ENCODE data around the gene TNFAIP2. TPM values are rescaled to one million over a fixed set of nuclear protein-coding genes. Genes with fewer than 3 reads are reported as not detected.

Gene TNFAIP2
- total RNA-seq, 6 experiments from 2014 or later, result 23.2 to 122 (median 32.6) TPM

- WGBS (ENCODE audit: insufficient coverage, low coverage, low lambda C conversion rate, missing lambda C conversion rate), result 84% methylated on average over 5 of the region's 22 CpGs
- Histone ChIP-seq H3K36me3 (peaks cover 0 to 6% (median 0%) of the 10 kb centered on the region in 4 donors), H3K4me3 (no peak overlapping the region), H3K27ac (no peak overlapping the region), H3K27me3 (no peaks in the 10 kb centered on the region), H3K9me3 (no peaks in the 10 kb centered on the region), H3K4me1 (peaks cover 0 to 14% (median 0%) of the 10 kb centered on the region in 4 donors)
- TF ChIP-seq CTCF (IDR thresholded peaks at IDR 0.05) (no peak), POLR2A (IDR thresholded peaks at IDR 0.05) (no peak)
- peak in 1 of 3 donors; percentile 63 for DNase-seq
- intact Hi-C loops (cut with DNase I), result no loop called here
- peak in 1 of 4 donors; percentile 2 for ATAC-seq
Measured at GRCh38 chr14:103137689-103138300, 14.5 kb downstream of the TNFAIP2 start.

- Histone ChIP-seq H3K27me3 (no peaks in the 10 kb centered on the region), H3K36me3 (peaks cover 0 to 6% (median 0%) of the 10 kb centered on the region in 4 donors), H3K9me3 (no peaks in the 10 kb centered on the region), H3K4me1 (peaks cover 0 to 14% (median 0%) of the 10 kb centered on the region in 4 donors), H3K4me3 (no peak overlapping the region), H3K27ac (no peak overlapping the region)
- peak in 1 of 3 donors; percentile 67 for DNase-seq
- peak in 3 of 4 donors; percentile 14 to 43 (median 19) for ATAC-seq
- TF ChIP-seq POLR2A (IDR thresholded peaks at IDR 0.05), result no peak
- no peak for TF ChIP-seq CTCF (IDR thresholded peaks at IDR 0.05)
- WGBS (ENCODE audit: insufficient coverage, low coverage, low lambda C conversion rate, missing lambda C conversion rate), result 35% methylated on average over 10 of the region's 66 CpGs
- intact Hi-C loops (cut with DNase I), result no loop called here
Measured at GRCh38 chr14:103138301-103139131, 15.3 kb downstream of the TNFAIP2 start.

- H3K4me3 ChIP-seq, result no peak overlapping the region
- no peak for ATAC-seq
- no peaks in the 10 kb centered on the region for H3K9me3 ChIP-seq
- peak in 1 of 3 donors; percentile 52 for DNase-seq
- no peak for TF ChIP-seq CTCF (IDR thresholded peaks at IDR 0.05)
- no peak for TF ChIP-seq POLR2A (IDR thresholded peaks at IDR 0.05)
- H3K27ac ChIP-seq, result no peak overlapping the region
- no peaks in the 10 kb centered on the region for H3K27me3 ChIP-seq
- H3K4me1 ChIP-seq, result peaks cover 0 to 14% (median 0%) of the 10 kb centered on the region in 4 donors
- intact Hi-C loops (cut with DNase I), result no loop called here
- no peaks in the 10 kb centered on the region for H3K36me3 ChIP-seq
- 74% methylated on average over 21 of the region's 29 CpGs for WGBS (ENCODE audit: insufficient coverage, low coverage, low lambda C conversion rate, missing lambda C conversion rate)
Measured at GRCh38 chr14:103139132-103140025, 16.1 kb downstream of the TNFAIP2 start.

GRCh38 chr14:103140316-103141109, 17.3 kb downstream of the TNFAIP2 start:
- DNase-seq (peak in 1 of 3 donors; percentile 33), ATAC-seq (peak in 1 of 4 donors; percentile 9)
- H3K27ac ChIP-seq, result no peak overlapping the region
- H3K4me3 ChIP-seq, result no peak overlapping the region
- TF ChIP-seq POLR2A (IDR thresholded peaks at IDR 0.05) (no peak), CTCF (IDR thresholded peaks at IDR 0.05) (no peak)
- no peaks in the 10 kb centered on the region for H3K9me3 ChIP-seq
- 63% methylated on average over 10 of the region's 12 CpGs for WGBS (ENCODE audit: insufficient coverage, low coverage, low lambda C conversion rate, missing lambda C conversion rate)
- intact Hi-C loops (cut with DNase I), result no loop called here
- H3K36me3 ChIP-seq, result no peaks in the 10 kb centered on the region
- H3K4me1 ChIP-seq, result peaks cover 0 to 6% (median 0%) of the 10 kb centered on the region in 4 donors
- H3K27me3 ChIP-seq, result no peaks in the 10 kb centered on the region

Data from right lobe of liver (tissue), 6 donors.